ENCODE data around the gene AKAP9.
"Not testable (repeated sequence)": the region's sequence is repeated elsewhere in the genome, so short reads cannot be mapped to it uniquely, and the experiment has no call there.

- not testable (repeated sequence) for TF ChIP-seq MAX (IDR thresholded peaks at IDR 0.05; ENCODE audit: low read depth, low read length); CTCF (IDR thresholded peaks at IDR 0.05; ENCODE audit: low read depth, low read length); POLR2A (IDR thresholded peaks at IDR 0.05; ENCODE audit: extremely low read depth, insufficient read length); MYC (IDR thresholded peaks at IDR 0.05; ENCODE audit: low read depth, low read length)
Observed at GRCh38 chr7:91944970-91945369, 4.3 kb downstream of the AKAP9 start.
